Activated CD4-positive, CD25-positive, alpha-beta regulatory T cell treated with anti-CD3 and anti-CD28 coated beads, Interleukin-2, amount 50 U/mL, for 24 hours (primary cell): ENCODE measurements around the gene DDIT4.

Experiments used
- ATAC-seq, 2 donors: fragments of 150-1000 bp; cut with Tn5 transposase; one replicate each; pipeline ENCODE4 v1.10.0; 2021; ENCODE audit warnings: mild to moderate bottlenecking in 1 of 2, moderate library complexity in 1 of 2

Gene DDIT4

DNA sequence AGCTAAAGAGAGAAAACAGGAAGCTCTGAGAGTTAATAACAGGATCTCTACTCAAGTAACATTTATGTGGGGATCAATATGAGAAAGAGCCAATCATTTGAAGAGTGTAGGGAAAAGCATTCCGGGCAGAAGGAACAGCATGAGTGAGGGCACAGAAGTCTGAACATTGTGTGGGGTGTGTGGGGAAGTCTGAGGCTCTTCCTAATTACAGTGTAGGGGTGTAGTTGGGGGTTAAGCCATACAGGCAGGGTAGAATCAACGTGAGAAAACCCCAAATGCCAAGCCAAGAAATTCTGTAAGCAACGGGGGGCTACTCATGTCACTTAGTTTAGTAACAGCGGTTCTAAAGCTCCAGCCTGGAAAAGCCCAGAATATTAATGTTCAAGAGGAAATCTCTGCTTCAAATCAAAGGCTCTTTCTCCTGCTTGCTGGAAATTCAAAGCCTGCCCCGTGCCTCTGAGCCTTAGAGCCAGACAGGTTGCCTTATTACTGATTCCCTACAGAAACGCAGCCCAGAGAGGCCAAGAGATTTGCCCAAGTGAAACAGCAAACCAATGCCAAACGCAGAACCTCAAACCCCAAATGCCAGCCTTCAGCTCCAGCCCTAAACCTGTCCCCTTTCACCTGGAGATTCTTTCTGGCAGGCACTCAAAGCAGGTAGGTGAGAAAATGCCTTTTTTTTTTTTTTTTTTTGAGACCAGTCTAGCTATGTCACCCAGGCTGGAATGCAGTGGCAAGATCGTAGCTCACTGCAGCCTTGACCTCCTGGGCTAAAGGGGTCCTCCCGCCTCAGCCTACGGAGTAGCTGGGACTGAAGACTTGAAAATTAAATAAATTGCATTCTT, 44.9 kb downstream of the DDIT4 start:
- ATAC-seq = no peak

GRCh38 chr10:72319416-72320254, 45.9 kb downstream of the DDIT4 start:
- peak; percentile 62 to 68 for ATAC-seq

GRCh38 chr10:72320676-72321247, 47.0 kb downstream of the DDIT4 start:
- ATAC-seq = peak; percentile 74 to 77

- no peak for ATAC-seq
These were observed 47.7 kb downstream of the DDIT4 start for GRCh38 chr10:72321248-72322029.

- no peak for ATAC-seq
These were observed 48.2 kb downstream of the DDIT4 start for GRCh38 chr10:72322030-72322279.

GRCh38 chr10:72322280-72323058, 48.7 kb downstream of the DDIT4 start:
- peak; percentile 5 to 6 for ATAC-seq

DNA sequence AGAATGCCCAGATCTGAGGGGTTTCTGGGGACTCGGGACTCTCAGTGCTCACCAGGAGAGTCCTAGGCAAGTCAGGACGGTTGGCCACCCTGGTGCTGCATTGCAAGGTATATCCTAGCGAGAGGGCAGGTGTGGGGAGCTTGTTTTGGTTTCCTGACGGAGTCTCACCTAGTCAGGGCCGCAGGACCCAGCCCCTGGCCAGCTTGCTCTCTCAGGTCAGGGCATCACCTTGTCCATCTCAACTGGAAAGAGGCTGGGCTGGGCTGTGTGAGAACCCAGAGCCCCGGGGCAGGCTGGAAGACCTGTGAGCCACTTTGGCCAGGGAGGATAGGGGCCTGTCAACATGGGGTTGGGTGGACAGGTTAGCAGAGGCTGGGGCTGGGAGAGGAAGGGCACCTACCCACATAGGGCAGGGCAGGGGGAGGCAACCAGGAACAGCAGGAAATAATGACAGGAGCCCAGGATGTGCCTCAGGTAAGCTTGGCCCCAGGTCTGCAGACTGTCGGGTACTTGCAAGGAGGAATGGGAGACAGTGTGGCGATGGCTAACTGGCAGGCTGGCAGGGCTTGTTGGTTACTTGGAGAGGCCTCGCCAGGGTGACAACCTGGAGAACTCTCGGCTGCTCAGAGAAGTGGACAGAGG, 49.5 kb downstream of the DDIT4 start:
- no peak for ATAC-seq

GRCh38 chr10:72323771-72324191, 50.1 kb downstream of the DDIT4 start:
- no peak for ATAC-seq
